Choroid plexus epithelial cell (primary cell): ENCODE results near the gene ARL9.

Source experiments
- DNase-seq: peaks from one replicate; pipeline ENCODE4 v3.0.0-alpha.2; 2010; ENCODE audit warnings: low read depth
- H3K4me3 ChIP-seq: 2 replicates; pipeline ENCODE4 v1.5.1; 2011; ENCODE audit warnings: low read depth, mild to moderate bottlenecking, control low read depth, low read length, moderate library complexity
- CTCF ChIP-seq: conservative IDR thresholded peaks from 2 replicates; pipeline ENCODE4 v1.5.1; 2011; ENCODE audit warnings: low read depth, mild to moderate bottlenecking, control low read depth, inconsistent platforms, low read length, moderate library complexity

The ARL9 gene

GRCh38 chr4:56466910-56467283 lies 38.7 kb upstream of the ARL9 start:
- no peak for DNase-seq
- peak overlapping the region; percentile 85 for H3K4me3 ChIP-seq
- TF ChIP-seq CTCF = no peak

GRCh38 chr4:56467284-56468096 lies 38.1 kb upstream of the ARL9 start, which contains the start of gene SRP72:
Gene SRP72, plus strand, starts transcription at chr4:56467617. Its CDS starts 19 bp downstream, at chr4:56467636.
- H3K4me3 ChIP-seq = peak within 1 kb of the TSS; percentile 85
- no peak for TF ChIP-seq CTCF
- DNase-seq = peak; percentile 91

- TF ChIP-seq CTCF = no peak
- peak; percentile 52 for DNase-seq
- H3K4me3 ChIP-seq = peak overlapping the region; percentile 85
Observed at GRCh38 chr4:56468097-56468422, 37.5 kb upstream of the ARL9 start.

- no peak for DNase-seq
- no peak for TF ChIP-seq CTCF
- H3K4me3 ChIP-seq = no peak overlapping the region
Observed at GRCh38 chr4:56469489-56470210, 35.9 kb upstream of the ARL9 start.

GRCh38 chr4:56475917-56476316 lies 29.7 kb upstream of the ARL9 start:
- DNase-seq = no peak
- no peak for TF ChIP-seq CTCF
- no peak overlapping the region for H3K4me3 ChIP-seq

GRCh38 chr4:56477192-56477702 lies 28.3 kb upstream of the ARL9 start:
- DNase-seq = no peak
- no peak for TF ChIP-seq CTCF
- no peak overlapping the region for H3K4me3 ChIP-seq

GRCh38 chr4:56480691-56481090 lies 24.9 kb upstream of the ARL9 start:
- no peak overlapping the region for H3K4me3 ChIP-seq
- DNase-seq = peak; percentile 53
- no peak for TF ChIP-seq CTCF
